ES-I3 (cell line): Measurements from ENCODE around the gene FUT2.

Experiments
- H3K36me3 ChIP-seq: 2 replicates; pipeline ENCODE4 v1.6.1; 2013; ENCODE audit warnings: mild to moderate bottlenecking, low read length, control low read depth, moderate library complexity; ENCODE audit not compliant: insufficient read depth
- H3K4me1 ChIP-seq: 2 replicates; pipeline ENCODE4 v1.6.1; 2013; ENCODE audit warnings: mild to moderate bottlenecking, control low read depth, low read length; ENCODE audit not compliant: insufficient read depth
- H3K9ac ChIP-seq: 2 replicates; pipeline ENCODE4 v1.6.1; 2013; ENCODE audit warnings: low read depth, mild to moderate bottlenecking, low read length, moderate library complexity
- H3K9me3 ChIP-seq: 2 replicates; pipeline ENCODE4 v1.6.1; 2013; ENCODE audit warnings: mild to moderate bottlenecking, low read length, moderate library complexity; ENCODE audit not compliant: control insufficient read depth, insufficient read depth

The FUT2 gene

GRCh38 chr19:48755084-48755641, 59.4 kb downstream of the FUT2 start, which contains the start of gene FGF21:
FGF21 (plus strand) TSS chr19:48755524; CDS start chr19:48756237, 713 bp downstream.
- Histone ChIP-seq H3K9ac (peak within 1 kb of the TSS; percentile 21; the same call in 1 of the 2 replicates), H3K36me3 (peaks cover 3% of the 10 kb centered on the region; the same call in 1 of the 2 replicates), H3K9me3 (no peaks in the 10 kb centered on the region), H3K4me1 (peaks cover 11% of the 10 kb centered on the region; the same call in 1 of the 2 replicates)
